ENCODE data around the gene FUT4. TPM values are rescaled to one million over a fixed set of nuclear protein-coding genes. Genes with fewer than 3 reads are reported as not detected.
A peak's percentile ranks its signal among the peaks of the same experiment; 100 is the strongest.

FUT4 gene, protein sequence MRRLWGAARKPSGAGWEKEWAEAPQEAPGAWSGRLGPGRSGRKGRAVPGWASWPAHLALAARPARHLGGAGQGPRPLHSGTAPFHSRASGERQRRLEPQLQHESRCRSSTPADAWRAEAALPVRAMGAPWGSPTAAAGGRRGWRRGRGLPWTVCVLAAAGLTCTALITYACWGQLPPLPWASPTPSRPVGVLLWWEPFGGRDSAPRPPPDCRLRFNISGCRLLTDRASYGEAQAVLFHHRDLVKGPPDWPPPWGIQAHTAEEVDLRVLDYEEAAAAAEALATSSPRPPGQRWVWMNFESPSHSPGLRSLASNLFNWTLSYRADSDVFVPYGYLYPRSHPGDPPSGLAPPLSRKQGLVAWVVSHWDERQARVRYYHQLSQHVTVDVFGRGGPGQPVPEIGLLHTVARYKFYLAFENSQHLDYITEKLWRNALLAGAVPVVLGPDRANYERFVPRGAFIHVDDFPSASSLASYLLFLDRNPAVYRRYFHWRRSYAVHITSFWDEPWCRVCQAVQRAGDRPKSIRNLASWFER
- 3.4 and 4.1 TPM in 2 replicates for total RNA-seq

DNA sequence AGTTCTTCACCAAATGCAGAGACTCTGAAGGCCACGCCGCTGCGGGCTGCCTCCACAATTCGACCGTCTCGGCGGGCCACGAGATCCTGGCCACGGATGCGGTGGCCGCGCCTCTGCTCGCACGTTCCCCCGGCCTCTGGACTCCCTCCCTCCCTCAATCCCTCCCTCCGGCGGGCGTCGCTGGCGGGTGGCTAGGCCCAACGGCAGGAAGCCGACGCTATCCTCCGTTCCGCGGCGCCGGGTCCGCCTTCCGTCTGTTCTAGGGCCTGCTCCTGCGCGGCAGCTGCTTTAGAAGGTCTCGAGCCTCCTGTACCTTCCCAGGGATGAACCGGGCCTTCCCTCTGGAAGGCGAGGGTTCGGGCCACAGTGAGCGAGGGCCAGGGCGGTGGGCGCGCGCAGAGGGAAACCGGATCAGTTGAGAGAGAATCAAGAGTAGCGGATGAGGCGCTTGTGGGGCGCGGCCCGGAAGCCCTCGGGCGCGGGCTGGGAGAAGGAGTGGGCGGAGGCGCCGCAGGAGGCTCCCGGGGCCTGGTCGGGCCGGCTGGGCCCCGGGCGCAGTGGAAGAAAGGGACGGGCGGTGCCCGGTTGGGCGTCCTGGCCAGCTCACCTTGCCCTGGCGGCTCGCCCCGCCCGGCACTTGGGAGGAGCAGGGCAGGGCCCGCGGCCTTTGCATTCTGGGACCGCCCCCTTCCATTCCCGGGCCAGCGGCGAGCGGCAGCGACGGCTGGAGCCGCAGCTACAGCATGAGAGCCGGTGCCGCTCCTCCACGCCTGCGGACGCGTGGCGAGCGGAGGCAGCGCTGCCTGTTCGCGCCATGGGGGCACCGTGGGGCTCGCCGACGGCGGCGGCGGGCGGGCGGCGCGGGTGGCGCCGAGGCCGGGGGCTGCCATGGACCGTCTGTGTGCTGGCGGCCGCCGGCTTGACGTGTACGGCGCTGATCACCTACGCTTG lies at the start of gene FUT4:
TSS of gene FUT4 (plus strand) at position 227 of the 951 bp plus-strand sequence. CDS start at position 440, 213 bp downstream.
- H3K36me3 Mint-ChIP-seq (ENCODE audit: low read depth), result peaks cover 4% of the 10 kb centered on the region
- DNase-seq, result peak; percentile 72
- H3K27ac Mint-ChIP-seq, result peak within 1 kb of the TSS; percentile 97
- TF ChIP-seq, protein P1, sequence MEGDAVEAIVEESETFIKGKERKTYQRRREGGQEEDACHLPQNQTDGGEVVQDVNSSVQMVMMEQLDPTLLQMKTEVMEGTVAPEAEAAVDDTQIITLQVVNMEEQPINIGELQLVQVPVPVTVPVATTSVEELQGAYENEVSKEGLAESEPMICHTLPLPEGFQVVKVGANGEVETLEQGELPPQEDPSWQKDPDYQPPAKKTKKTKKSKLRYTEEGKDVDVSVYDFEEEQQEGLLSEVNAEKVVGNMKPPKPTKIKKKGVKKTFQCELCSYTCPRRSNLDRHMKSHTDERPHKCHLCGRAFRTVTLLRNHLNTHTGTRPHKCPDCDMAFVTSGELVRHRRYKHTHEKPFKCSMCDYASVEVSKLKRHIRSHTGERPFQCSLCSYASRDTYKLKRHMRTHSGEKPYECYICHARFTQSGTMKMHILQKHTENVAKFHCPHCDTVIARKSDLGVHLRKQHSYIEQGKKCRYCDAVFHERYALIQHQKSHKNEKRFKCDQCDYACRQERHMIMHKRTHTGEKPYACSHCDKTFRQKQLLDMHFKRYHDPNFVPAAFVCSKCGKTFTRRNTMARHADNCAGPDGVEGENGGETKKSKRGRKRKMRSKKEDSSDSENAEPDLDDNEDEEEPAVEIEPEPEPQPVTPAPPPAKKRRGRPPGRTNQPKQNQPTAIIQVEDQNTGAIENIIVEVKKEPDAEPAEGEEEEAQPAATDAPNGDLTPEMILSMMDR (IDR thresholded peaks at IDR 0.05), result no peak
- intact Hi-C loops (cut with micrococcal nuclease), result loop anchor here (1.0 to 2.0 kb wide), 4 partner anchors 25 to 523 kb away; partner anchors contain the start of gene SRSF8
- CTCF ChIA-PET, result no interaction called here
- H3K4me1 Mint-ChIP-seq, result peaks cover 17% of the 10 kb centered on the region
- peaks cover 10% of the 10 kb centered on the region for H3K27me3 Mint-ChIP-seq
- no peaks in the 10 kb centered on the region for H3K9me3 Mint-ChIP-seq
- ATAC-seq (ENCODE audit: low read depth), result peak; percentile 83
- POLR2A ChIA-PET, result interaction anchor here (0.6 to 1.3 kb wide), 3 partner anchors 58 to 666 kb away, joined by 3 to 6 read pairs (median 4); partner anchors contain the start of gene SRSF8
- H3K4me3 Mint-ChIP-seq, result peak within 1 kb of the TSS; percentile 98

DNA sequence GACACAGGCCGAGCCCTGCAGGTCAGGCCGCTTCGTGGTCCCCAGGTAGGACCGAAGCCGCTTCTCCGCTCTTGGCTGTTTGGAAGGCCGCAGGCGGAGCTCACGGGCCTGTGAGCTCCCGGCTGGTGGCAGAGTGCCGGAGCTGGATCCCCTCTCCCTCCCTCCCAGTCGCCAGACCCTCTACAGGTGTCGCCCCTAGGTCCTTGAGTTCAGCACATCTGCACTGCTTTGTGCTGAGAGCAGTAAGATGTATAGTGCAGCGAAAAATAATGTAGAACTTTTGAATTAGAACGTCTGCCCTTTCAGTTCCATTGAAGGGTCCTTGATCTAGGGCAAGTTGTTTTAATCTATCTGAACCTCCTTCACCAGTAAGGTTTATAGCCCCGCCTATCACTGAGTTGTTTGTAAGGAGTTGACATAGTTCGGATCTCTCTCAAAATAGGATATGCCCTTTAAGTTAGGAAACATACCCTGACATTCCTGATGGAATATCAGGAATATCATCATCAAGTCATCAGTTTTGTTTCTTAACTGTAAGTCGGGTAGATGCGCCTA lies 49.5 kb upstream of the FUT4 start:
- TF ChIP-seq, protein P1 (IDR thresholded peaks at IDR 0.05), result no peak
- Mint-ChIP-seq H3K27ac (peak overlapping the region; percentile 92), H3K36me3 (ENCODE audit: low read depth) (peaks cover 50% of the 10 kb centered on the region), H3K9me3 (no peaks in the 10 kb centered on the region), H3K4me1 (peaks cover 39% of the 10 kb centered on the region), H3K27me3 (no peaks in the 10 kb centered on the region), H3K4me3 (peak overlapping the region; percentile 93)
- DNase-seq, result no peak
- ChIA-PET POLR2A (interaction anchor here (0.6 to 2.6 kb wide), 7 partner anchors 16 to 1296 kb away, joined by 3 to 13 read pairs (median 5); partner anchors contain the start of genes C11orf54, C11orf97, CEP57 and CWC15), CTCF (no interaction called here)
- peak; percentile 58 for ATAC-seq (ENCODE audit: low read depth)
- intact Hi-C loops (cut with micrococcal nuclease), result loop anchor here (1.0 to 10.0 kb wide), 4 partner anchors 49 to 1901 kb away; partner anchors contain the start of genes CWC15, FUT4, JRKL and KDM4D

DNA sequence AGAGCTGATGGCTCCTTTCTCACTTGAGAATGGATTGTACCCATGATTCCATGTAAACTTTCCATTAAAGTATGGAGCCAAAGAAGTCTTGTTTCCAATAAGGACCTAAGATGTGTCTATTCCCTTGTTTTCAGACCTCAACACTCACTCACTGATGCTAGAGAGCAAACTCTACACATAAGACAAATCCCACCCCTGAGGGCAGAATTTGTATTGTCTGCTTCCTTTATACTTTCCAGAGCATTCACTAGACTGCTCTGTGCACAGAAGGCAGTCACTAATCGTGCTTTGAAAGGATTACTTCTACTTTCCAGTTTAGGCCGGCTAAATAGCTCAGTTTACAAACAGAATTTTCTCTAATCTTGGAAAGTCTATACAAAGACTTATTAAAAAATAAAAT lies 43.5 kb upstream of the FUT4 start:
- ChIA-PET POLR2A (no interaction called here), CTCF (no interaction called here)
- H3K4me3 Mint-ChIP-seq, result no peak overlapping the region
- TF ChIP-seq, protein P1 (IDR thresholded peaks at IDR 0.05), result no peak
- no peaks in the 10 kb centered on the region for H3K27me3 Mint-ChIP-seq
- H3K36me3 Mint-ChIP-seq (ENCODE audit: low read depth), result peaks cover 58% of the 10 kb centered on the region
- intact Hi-C loops (cut with micrococcal nuclease), result no loop called here
- H3K4me1 Mint-ChIP-seq, result peaks cover 7% of the 10 kb centered on the region
- H3K27ac Mint-ChIP-seq, result no peak overlapping the region
- no peaks in the 10 kb centered on the region for H3K9me3 Mint-ChIP-seq
- ATAC-seq (ENCODE audit: low read depth), result no peak
- DNase-seq, result no peak

DNA sequence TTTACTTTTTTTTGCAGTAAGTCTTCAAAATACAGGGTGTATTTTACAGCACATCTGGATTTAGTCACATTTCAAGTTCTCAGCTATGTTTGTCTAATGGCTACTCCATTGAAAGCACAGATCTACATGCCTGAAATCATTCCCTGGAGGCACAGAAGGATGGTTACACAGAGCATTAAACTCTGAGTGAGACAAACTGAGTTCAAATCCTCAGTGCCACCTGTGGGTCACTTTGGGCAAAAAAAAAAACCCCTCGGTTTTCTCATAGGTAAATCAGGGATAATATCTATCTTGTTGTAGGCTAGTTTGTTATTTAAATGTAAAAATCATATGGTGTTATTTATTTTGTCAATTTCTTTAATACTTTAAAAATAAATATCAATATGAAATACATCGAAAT lies 42.2 kb upstream of the FUT4 start:
- Mint-ChIP-seq H3K27ac (no peak overlapping the region), H3K27me3 (no peaks in the 10 kb centered on the region), H3K9me3 (no peaks in the 10 kb centered on the region), H3K4me3 (no peak overlapping the region), H3K36me3 (ENCODE audit: low read depth) (peaks cover 53% of the 10 kb centered on the region), H3K4me1 (no peaks in the 10 kb centered on the region)
- ChIA-PET POLR2A (interaction anchor here (0.7 kb wide), 1 partner anchor 472 kb away, joined by 4 read pairs; no protein-coding TSS in a partner anchor), CTCF (no interaction called here)
- no peak for DNase-seq
- TF ChIP-seq, protein P1 (IDR thresholded peaks at IDR 0.05), result no peak
- ATAC-seq (ENCODE audit: low read depth), result no peak
- intact Hi-C loops (cut with micrococcal nuclease), result no loop called here
